Neuronal stem cell (in vitro differentiated cells): ENCODE measurements around the gene MMP25.

Experiments used
- DNase-seq: peaks from one replicate; pipeline ENCODE4 v3.0.0-alpha.2; 2013; ENCODE audit warnings: low spot score
- H2AFZ ChIP-seq: one replicate; pipeline ENCODE4 v1.6.1; 2013; ENCODE audit warnings: mild to moderate bottlenecking, low read length, inconsistent platforms
- H2AK5ac ChIP-seq: 2 replicates; pipeline ENCODE4 v1.6.1; 2013; ENCODE audit warnings: low read depth, mild to moderate bottlenecking, inconsistent platforms, low read length, moderate library complexity, mixed read lengths
- H2BK120ac ChIP-seq: 2 replicates; pipeline ENCODE4 v1.6.1; 2013; ENCODE audit warnings: low read depth, mild to moderate bottlenecking, inconsistent platforms, low read length, moderate library complexity, mixed read lengths
- H2BK12ac ChIP-seq: one replicate; pipeline ENCODE4 v1.6.1; 2013; ENCODE audit warnings: low read length, inconsistent platforms
- H2BK15ac ChIP-seq: 2 replicates; pipeline ENCODE4 v1.6.1; 2013; ENCODE audit warnings: mild to moderate bottlenecking, low read length, inconsistent platforms, mixed read lengths
- H2BK5ac ChIP-seq: one replicate; pipeline ENCODE4 v1.6.1; 2013; ENCODE audit warnings: inconsistent platforms, mild to moderate bottlenecking, low read length, moderate library complexity
- H3K14ac ChIP-seq: one replicate; pipeline ENCODE4 v1.6.1; 2013; ENCODE audit warnings: low read length, inconsistent platforms
- H3K18ac ChIP-seq: 2 replicates; pipeline ENCODE4 v1.6.1; 2013; ENCODE audit warnings: low read length, inconsistent platforms
- H3K23ac ChIP-seq: 2 replicates; pipeline ENCODE4 v1.6.1; 2013; ENCODE audit warnings: low read depth, mild to moderate bottlenecking, mixed read lengths, low read length, inconsistent platforms; ENCODE audit not compliant: poor library complexity
- H3K27ac ChIP-seq: replicated peaks from 3 replicates; pipeline ENCODE4 v1.5.1; 2013; ENCODE audit warnings: low read length, inconsistent platforms
- H3K27me3 ChIP-seq, 3 experiments: 2 replicates each; pipeline ENCODE4 v1.6.1; 2013; ENCODE audit warnings: low read length in 3 of 3, mild to moderate bottlenecking in 2 of 3, inconsistent platforms in 1 of 3, low read depth in 1 of 3, mixed read lengths in 1 of 3, moderate library complexity in 1 of 3; ENCODE audit not compliant: control insufficient read depth in 3 of 3, insufficient read depth in 3 of 3
- H3K36me3 ChIP-seq, 2 donors: replicated peaks in 1 of 2; 2 replicates each; pipeline ENCODE4 v1.6.1; 2013; ENCODE audit warnings: low read length in 2 of 2; ENCODE audit not compliant: control insufficient read depth in 2 of 2, insufficient read depth in 2 of 2
- H3K4ac ChIP-seq: 2 replicates; pipeline ENCODE4 v1.6.1; 2013; ENCODE audit warnings: inconsistent platforms, mild to moderate bottlenecking, low read length, moderate library complexity
- H3K4me1 ChIP-seq, 2 donors: 1 replicate in 1 of 2; 2 replicates in 1 of 2; pipeline ENCODE4 v1.6.1; 2013; ENCODE audit warnings: low read length in 2 of 2, low read depth in 1 of 2; ENCODE audit not compliant: control insufficient read depth in 2 of 2, insufficient read depth in 1 of 2
- H3K4me2 ChIP-seq: one replicate; pipeline ENCODE4 v1.6.1; 2013; ENCODE audit warnings: mild to moderate bottlenecking, low read length, inconsistent platforms; ENCODE audit not compliant: insufficient read depth, poor library complexity, severe bottlenecking
- H3K4me3 ChIP-seq, 2 donors: 2 replicates each; pipeline ENCODE4 v1.5.1; 2013; ENCODE audit warnings: low read length in 2 of 2, mild to moderate bottlenecking in 2 of 2, inconsistent platforms in 1 of 2, moderate library complexity in 1 of 2
- H3K79me1 ChIP-seq: one replicate; pipeline ENCODE4 v1.6.1; 2013; ENCODE audit warnings: low read depth, mild to moderate bottlenecking, inconsistent platforms, low read length, moderate library complexity
- H3K9ac ChIP-seq: one replicate; pipeline ENCODE4 v1.6.1; 2013; ENCODE audit warnings: mild to moderate bottlenecking, low read depth, low read length, inconsistent platforms; ENCODE audit not compliant: poor library complexity
- H3K9me3 ChIP-seq, 2 donors: replicated peaks in 1 of 2; 2 replicates each; pipeline versions ENCODE3 to v1.6.1; 2013; ENCODE audit warnings: low read length in 2 of 2, mild to moderate bottlenecking in 2 of 2, inconsistent platforms in 1 of 2, low read depth in 1 of 2, mixed read lengths in 1 of 2, moderate library complexity in 1 of 2; ENCODE audit not compliant: control insufficient read depth in 2 of 2, insufficient read depth in 1 of 2
- H4K8ac ChIP-seq: one replicate; pipeline ENCODE4 v1.6.1; 2013; ENCODE audit warnings: low read depth, mild to moderate bottlenecking, inconsistent platforms, low read length, moderate library complexity
- H4K91ac ChIP-seq: one replicate; pipeline ENCODE4 v1.6.1; 2013; ENCODE audit warnings: low read length, low read depth, mild to moderate bottlenecking, inconsistent platforms; ENCODE audit not compliant: poor library complexity
- WGBS, 2 donors: extraction: QIAGEN DNeasy Blood & Tissue Kit; methylation state at CpG; one replicate each; pipeline ENCODE4 v1.1.7; 2013; ENCODE audit warnings: missing lambda C conversion rate in 2 of 2, mixed read lengths in 1 of 2; ENCODE audit not compliant: insufficient read length in 2 of 2, insufficient replicate concordance in 1 of 2; ENCODE audit errors: extremely low coverage in 2 of 2; 5-methylcytosine and 5-hydroxymethylcytosine counted together

Gene MMP25

GRCh38 chr16:3012246-3012645 is 34.1 kb upstream of the MMP25 start:
- DNase-seq, result no peak
- Histone ChIP-seq H3K9ac (peak overlapping the region; percentile 63), H3K27ac (no peak overlapping the region), H3K4ac (no peak overlapping the region), H2AFZ (peak overlapping the region; percentile 80), H2AK5ac (no peak overlapping the region), H3K36me3 (no peaks in the 10 kb centered on the region), H2BK120ac (no peak overlapping the region), H3K18ac (peak overlapping the region; percentile 89), H3K27me3 (peaks cover 21 to 75% (median 65%) of the 10 kb centered on the region in 3 experiments), H2BK12ac (peak overlapping the region; percentile 41), H3K4me2 (peak overlapping the region; percentile 64), H3K4me3 (peak overlapping the region in 1 of 2 donors; percentile 30), H3K79me1 (peaks cover under 1% of the 10 kb centered on the region), H4K91ac (no peak overlapping the region), H2BK15ac (no peak overlapping the region), H4K8ac (no peak overlapping the region), H3K23ac (peak overlapping the region; percentile 97), H3K14ac (peak overlapping the region; percentile 64), H3K4me1 (peaks cover 21 to 22% of the 10 kb centered on the region in 2 donors), H2BK5ac (no peak overlapping the region), H3K9me3 (no peaks in the 10 kb centered on the region)
- WGBS, 2 donors, result no CpG with 5 or more reads among the region's 19 CpGs

- Histone ChIP-seq H3K14ac (peak within 1 kb of the TSS; percentile 89), H3K4me1 (peaks cover 19 to 22% of the 10 kb centered on the region in 2 donors), H3K27ac (no peak within 1 kb of the TSS), H3K23ac (peak within 1 kb of the TSS; percentile 97), H3K4me3 (peak within 1 kb of the TSS in 1 of 2 donors; percentile 30), H3K79me1 (peaks cover 3% of the 10 kb centered on the region), H3K4ac (peak within 1 kb of the TSS; percentile 66), H3K9ac (peak within 1 kb of the TSS; percentile 63), H3K4me2 (peak within 1 kb of the TSS; percentile 64), H2BK5ac (peak within 1 kb of the TSS; percentile 82), H4K8ac (no peak within 1 kb of the TSS), H3K36me3 (no peaks in the 10 kb centered on the region), H2BK12ac (peak within 1 kb of the TSS; percentile 58), H2BK15ac (peak within 1 kb of the TSS; percentile 54), H2AFZ (peak within 1 kb of the TSS; percentile 80), H4K91ac (peak within 1 kb of the TSS; percentile 30), H3K27me3 (peaks cover 16 to 73% (median 59%) of the 10 kb centered on the region in 3 experiments), H3K9me3 (no peaks in the 10 kb centered on the region), H3K18ac (peak within 1 kb of the TSS; percentile 89), H2BK120ac (peak within 1 kb of the TSS; percentile 31), H2AK5ac (peak within 1 kb of the TSS; percentile 91)
- WGBS, 2 donors, result no CpG with 5 or more reads among the region's 27 CpGs
- DNase-seq, result no peak
Observed at GRCh38 chr16:3012828-3013420, 33.4 kb upstream of the MMP25 start, which contains the start of gene CLDN9. TSS of gene CLDN9 (plus strand) at chr16:3012923. CDS start at chr16:3013363, 440 bp downstream.

GRCh38 chr16:3013491-3013951 is 32.8 kb upstream of the MMP25 start:
- H2AK5ac ChIP-seq, result peak overlapping the region; percentile 90
- peaks cover 14 to 16% of the 10 kb centered on the region in 2 donors for H3K4me1 ChIP-seq
- peak overlapping the region; percentile 97 for H3K23ac ChIP-seq
- peak overlapping the region; percentile 66 for H3K4ac ChIP-seq
- WGBS, 2 donors, result no CpG with 5 or more reads among the region's 27 CpGs
- H3K27me3 ChIP-seq, result peaks cover 13 to 75% (median 54%) of the 10 kb centered on the region in 3 experiments
- H2AFZ ChIP-seq, result no peak overlapping the region
- no peak overlapping the region for H4K8ac ChIP-seq
- H3K79me1 ChIP-seq, result peaks cover 3% of the 10 kb centered on the region
- peak overlapping the region; percentile 82 for H2BK5ac ChIP-seq
- H3K4me3 ChIP-seq, result peak overlapping the region in 1 of 2 donors; percentile 15
- H2BK120ac ChIP-seq, result peak overlapping the region; percentile 31
- H3K18ac ChIP-seq, result peak overlapping the region; percentile 80
- H3K4me2 ChIP-seq, result no peak overlapping the region
- H4K91ac ChIP-seq, result peak overlapping the region; percentile 30
- H3K27ac ChIP-seq, result no peak overlapping the region
- peak overlapping the region; percentile 89 for H3K14ac ChIP-seq
- no peaks in the 10 kb centered on the region for H3K9me3 ChIP-seq
- H2BK12ac ChIP-seq, result peak overlapping the region; percentile 58
- DNase-seq, result no peak
- peak overlapping the region; percentile 44 for H3K9ac ChIP-seq
- H2BK15ac ChIP-seq, result peak overlapping the region; percentile 49
- H3K36me3 ChIP-seq, result no peaks in the 10 kb centered on the region

- Histone ChIP-seq H3K9ac (no peak overlapping the region), H3K4ac (no peak overlapping the region), H3K27ac (no peak overlapping the region), H3K23ac (peak overlapping the region; percentile 97), H2BK120ac (peak overlapping the region; percentile 31), H3K4me1 (peaks cover 11 to 14% of the 10 kb centered on the region in 2 donors), H3K18ac (peak overlapping the region; percentile 64), H3K79me1 (peaks cover 3% of the 10 kb centered on the region), H3K4me3 (no peak overlapping the region), H3K36me3 (no peaks in the 10 kb centered on the region), H2BK5ac (peak overlapping the region; percentile 82), H3K4me2 (no peak overlapping the region), H2AFZ (no peak overlapping the region), H3K9me3 (no peaks in the 10 kb centered on the region), H3K14ac (no peak overlapping the region), H2BK15ac (peak overlapping the region; percentile 81), H3K27me3 (peaks cover 9 to 75% (median 47%) of the 10 kb centered on the region in 3 experiments), H2BK12ac (no peak overlapping the region), H2AK5ac (peak overlapping the region; percentile 90), H4K91ac (no peak overlapping the region), H4K8ac (no peak overlapping the region)
- whole genome bisulfite sequencing, 2 donors, result no CpG with 5 or more reads among the region's 12 CpGs
- no peak for DNase-seq
Observed at GRCh38 chr16:3013998-3014690, 32.2 kb upstream of the MMP25 start.
